HG02588 (cell line): ENCODE results near the gene QPCT.
"Not testable (repeated sequence)": the region's sequence is repeated elsewhere in the genome, so short reads cannot be mapped to it uniquely, and the experiment has no call there.

Experiments used
- ATAC-seq: cut with Tn5 transposase; IDR thresholded peaks from one replicate; pipeline ENCODE4 v1.9.1; 2021; ENCODE audit warnings: mild to moderate bottlenecking, moderate library complexity; ENCODE audit not compliant: unreplicated experiment

QPCT gene

GRCh38 chr2:37357530-37357929, 13.1 kb downstream of the QPCT start:
- ATAC-seq: no peak

DNA sequence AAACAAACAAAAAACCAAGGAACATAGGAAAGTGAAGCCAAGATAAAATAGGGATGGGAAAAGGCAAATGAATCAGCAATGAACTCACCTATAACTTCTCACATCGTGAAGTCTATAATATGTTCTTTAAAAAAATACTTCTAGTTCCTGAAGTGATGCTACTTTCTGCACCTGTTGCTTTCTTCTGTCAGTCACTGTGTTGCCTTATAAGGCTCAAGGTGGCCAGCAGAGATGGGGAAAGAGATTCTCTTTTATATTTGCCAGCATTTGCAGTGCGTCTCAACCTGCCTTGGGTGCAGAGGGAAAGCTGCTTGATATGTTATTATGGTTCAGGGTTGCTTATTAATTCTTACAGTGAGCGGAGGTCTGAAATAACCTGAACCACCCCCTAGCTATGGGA, 14.0 kb downstream of the QPCT start:
- no peak for ATAC-seq

DNA sequence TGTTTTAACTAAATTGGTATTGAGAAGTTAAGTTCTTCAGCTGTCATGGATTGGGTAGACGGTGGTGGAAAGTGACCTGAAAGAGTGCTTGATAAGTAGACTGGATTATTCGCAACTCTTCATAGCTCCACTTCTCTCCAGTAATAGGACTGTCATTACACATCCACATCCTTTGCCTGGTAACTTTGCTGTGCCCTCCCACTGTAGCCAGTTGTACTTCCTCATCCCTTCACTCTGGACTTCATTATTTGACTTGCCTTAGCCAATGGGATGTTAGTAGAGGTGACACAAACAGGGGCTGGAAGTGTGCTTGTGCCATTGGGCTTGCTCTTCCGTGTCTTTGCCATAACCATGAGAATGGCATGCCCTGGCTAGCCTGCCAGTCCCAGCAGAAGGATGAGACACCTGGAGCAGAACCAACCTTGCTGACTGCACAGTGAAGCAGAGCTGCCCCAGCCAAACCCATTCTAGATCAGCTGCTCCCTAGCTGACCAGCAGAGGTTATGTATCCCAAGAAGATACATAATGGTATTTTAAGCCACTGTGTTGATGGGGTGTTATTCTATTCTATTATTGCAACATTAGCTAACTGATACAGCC, 16.9 kb downstream of the QPCT start:
- ATAC-seq: no peak

- no peak for ATAC-seq
Observed at GRCh38 chr2:37361994-37362698, 17.7 kb downstream of the QPCT start.

GRCh38 chr2:37364351-37364750, 19.9 kb downstream of the QPCT start:
- ATAC-seq: no peak

DNA sequence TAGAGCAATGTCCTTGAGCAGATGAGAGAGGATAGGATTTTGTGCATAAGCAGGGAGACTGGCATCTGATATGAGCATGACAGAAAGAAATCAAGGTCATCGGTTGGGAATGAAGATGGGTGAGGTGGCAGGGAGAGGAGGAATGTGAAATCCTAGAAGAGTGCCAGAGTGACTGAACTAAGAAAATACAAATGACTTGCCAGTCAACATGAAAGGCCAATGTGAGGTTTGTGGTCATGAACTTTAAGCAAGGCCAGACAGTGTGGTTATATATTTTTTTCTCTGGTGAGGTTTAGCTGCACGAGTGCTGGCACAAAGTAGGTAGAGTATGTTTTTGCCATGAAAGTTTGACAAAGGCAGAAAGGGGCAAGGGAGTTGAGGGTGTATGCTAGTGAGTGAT, 21.2 kb downstream of the QPCT start:
- ATAC-seq: peak; percentile 76

GRCh38 chr2:37366773-37367172, 22.3 kb downstream of the QPCT start:
- ATAC-seq: no peak

DNA sequence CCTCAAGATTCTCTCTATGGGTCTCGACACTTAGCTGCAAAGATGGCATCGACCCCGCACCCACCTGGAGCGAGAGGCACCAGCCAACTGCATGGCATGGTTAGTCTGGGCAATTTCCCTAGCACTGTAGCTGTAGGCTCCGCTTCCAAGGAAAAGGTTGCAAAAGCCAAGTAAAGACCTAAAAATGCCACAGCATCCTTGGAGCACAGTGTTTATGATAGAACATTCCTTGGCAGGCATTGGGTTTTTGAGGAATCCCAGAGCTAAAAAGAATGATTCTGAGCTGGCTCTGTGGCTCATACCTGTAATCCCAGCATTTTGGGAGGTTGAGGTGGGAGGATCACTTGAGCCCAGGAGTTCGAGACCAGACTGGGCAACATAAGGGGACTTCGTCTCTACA, 22.9 kb downstream of the QPCT start:
- ATAC-seq: no peak

DNA sequence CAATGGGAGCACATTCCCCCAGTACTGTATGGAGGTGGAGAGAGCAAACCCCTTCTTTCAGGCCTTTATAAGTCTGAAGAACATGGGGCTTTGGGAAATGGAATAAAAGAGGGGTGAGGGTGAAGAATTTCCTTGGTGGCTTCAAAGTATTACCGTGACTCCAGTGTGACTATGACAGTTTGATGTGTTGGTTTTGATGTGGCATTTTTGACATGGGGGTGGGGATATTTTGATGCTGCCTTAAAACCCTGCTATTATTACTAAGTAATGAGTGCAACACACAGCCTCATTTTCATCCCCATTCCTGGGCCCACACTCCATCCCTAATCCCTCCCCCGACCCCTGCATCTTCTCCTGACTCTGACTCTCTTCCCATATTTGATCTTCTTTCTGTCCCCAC, 23.6 kb downstream of the QPCT start:
- no peak for ATAC-seq

DNA sequence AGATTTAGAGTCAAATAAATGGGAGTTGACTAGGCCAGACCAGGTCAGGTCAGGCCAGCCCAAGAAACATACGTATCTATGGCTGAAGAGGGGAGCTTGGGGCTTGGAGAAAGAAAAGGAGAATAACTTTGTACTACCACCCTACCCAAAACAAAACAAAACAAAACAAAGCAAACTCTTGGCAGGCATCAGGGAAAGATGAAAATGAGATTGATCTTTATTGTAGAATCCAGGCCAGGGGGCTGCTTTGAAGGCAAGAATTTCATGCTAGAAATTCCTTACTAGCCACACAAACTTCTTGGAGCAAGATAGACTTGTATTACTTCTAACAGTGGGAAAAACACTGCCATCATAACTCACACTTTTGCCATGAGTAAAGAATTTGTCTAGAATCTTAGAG, 26.2 kb downstream of the QPCT start:
- no peak for ATAC-seq

GRCh38 chr2:37372000-37372399, 27.6 kb downstream of the QPCT start:
- no peak for ATAC-seq

DNA sequence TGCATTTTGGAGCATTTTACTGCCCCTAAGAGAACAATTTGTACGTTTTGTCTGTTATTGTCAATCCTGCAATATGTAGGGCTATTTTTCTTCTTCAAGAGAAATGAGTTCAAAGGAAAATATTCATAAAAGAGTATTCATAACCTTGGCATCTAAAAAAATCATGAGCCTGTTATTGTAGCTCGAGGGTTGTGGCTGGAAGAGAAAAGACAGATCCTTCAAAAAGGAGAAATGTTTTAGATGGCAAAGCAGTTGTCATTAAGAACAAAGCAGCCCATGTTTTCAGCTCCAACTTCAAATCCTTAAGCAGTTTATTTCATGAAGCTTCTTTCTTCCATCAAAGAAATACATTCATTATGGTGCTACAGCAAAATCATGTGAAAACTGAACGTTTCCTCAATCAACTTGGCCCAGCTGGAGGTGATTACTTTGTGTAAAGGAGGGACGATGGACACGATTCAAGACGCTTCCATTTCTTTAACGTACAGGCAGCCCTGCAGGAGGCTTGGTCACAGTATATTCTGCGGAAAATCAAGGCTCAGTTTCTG, 31.4 kb downstream of the QPCT start:
- ATAC-seq: peak; percentile 22

DNA sequence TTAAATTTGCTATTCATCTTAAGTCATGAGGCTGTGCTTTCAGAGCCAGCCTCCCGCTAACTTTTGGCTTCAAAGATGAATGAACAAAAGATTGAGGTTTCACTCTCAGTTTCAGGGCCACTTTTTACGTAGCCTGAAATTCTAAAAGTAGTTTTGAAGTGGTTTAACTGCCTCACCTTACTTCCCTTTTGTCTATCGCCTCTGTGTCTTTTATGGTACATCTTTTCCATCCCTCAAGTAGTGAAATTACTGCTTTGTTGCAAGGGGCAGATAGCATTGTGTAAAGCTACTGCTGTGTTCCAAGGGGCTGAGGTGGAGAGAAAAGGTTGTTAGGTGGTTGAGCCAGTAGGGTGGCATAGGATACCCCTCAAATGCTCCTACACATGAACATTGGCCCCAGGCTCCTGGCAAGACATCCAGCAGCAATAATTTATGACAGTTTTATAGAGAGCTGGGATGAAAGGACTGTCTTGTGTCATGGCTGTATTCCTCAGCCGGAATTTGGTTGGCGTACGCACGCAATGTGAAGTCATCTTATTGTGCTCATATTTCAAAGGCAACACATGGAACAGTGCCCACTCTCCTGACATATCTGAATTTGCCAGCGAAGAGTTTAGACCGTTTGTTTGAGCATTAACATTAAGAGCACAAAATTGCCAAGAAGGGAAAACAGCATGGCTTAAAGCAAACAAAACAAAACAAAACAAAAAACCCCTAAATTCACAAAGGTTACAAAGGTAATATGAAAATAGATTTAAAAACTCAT, 32.2 kb downstream of the QPCT start:
- ATAC-seq: peak; percentile 75

GRCh38 chr2:37377187-37377532, 32.7 kb downstream of the QPCT start:
- ATAC-seq: peak; percentile 49

DNA sequence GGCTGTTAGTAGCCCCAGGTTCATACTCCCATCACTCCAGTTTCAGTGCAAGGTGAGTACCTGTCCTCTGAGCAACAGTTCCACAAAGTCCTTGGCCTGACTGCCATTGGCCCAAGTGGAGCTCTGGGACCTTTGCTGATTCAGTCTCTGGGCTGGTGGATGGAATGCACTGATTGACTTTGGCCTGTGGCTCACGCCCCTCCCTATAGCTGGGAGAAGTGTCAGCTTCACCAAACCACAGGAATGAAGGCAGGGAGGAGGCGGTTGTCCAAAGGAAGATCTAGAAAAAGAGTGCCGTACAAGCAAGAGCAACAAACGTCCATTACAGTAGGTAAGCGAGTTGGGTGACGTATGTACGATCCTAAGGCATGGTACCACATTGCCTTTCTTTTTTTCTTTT, 34.0 kb downstream of the QPCT start:
- ATAC-seq: no peak

- ATAC-seq: no peak
Observed at GRCh38 chr2:37379881-37380296, 35.5 kb downstream of the QPCT start.

DNA sequence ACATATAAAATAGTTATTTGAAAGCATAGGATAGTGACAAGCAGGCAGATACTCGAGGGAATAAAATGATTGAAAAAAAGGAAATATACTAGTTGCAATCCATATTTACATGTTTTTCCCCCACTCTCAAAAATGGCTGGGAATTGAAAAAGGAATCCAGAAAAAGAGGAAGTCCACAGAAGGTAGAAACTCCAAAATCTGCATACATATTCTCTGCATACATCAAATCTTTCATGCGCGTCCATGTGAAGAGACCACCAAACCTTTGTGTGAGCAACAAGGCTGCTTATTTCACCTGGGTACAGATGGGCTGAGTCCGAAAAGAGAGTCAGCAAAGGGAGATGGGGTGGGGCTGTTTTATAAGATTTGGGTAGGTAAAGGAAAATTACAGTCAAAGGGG, 36.4 kb downstream of the QPCT start:
- ATAC-seq: not testable (repeated sequence)

DNA sequence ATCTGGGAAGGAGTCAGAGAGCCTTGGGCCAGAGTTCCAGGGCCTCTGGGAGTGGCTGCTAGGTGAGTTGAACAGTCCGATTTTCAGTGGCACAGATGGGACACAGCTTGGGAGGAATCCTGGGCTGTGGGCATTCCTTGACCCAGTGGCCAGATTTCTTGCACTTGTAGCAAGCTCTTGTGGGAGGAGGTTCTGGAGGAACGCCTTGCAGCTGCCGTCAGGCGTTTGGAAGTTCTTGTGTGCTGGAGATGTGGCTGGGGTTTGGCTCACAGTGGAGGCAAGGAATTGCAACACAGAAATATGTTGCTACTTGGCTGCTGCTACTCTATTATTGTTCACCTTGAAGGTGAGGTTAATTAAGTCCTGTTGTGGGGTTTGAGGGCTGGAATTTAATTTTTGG, 39.8 kb downstream of the QPCT start:
- not testable (repeated sequence) for ATAC-seq

- no peak for ATAC-seq
Observed at GRCh38 chr2:37387148-37387835, 42.9 kb downstream of the QPCT start.

GRCh38 chr2:37388074-37388473, 43.6 kb downstream of the QPCT start:
- no peak for ATAC-seq

- ATAC-seq: no peak
Observed at GRCh38 chr2:37389395-37389794, 45.0 kb downstream of the QPCT start.
